Hepatocyte (in vitro differentiated cells): Measurements from ENCODE around the gene GGA1.

Experiments
- CTCF ChIP-seq: fragments of 200-600 bp; sonication (generic); IDR thresholded peaks from 2 replicates; pipeline ENCODE4 v1.5.1; 2016; ENCODE audit warnings: antibody characterized with exemption, mild to moderate bottlenecking; ENCODE audit not compliant: poor library complexity
- EZH2 ChIP-seq: fragments of 200-600 bp; sonication (generic); IDR thresholded peaks from 2 replicates; pipeline ENCODE4 v1.6.1; 2016; ENCODE audit warnings: antibody characterized with exemption, mild to moderate bottlenecking, borderline replicate concordance

DNA sequence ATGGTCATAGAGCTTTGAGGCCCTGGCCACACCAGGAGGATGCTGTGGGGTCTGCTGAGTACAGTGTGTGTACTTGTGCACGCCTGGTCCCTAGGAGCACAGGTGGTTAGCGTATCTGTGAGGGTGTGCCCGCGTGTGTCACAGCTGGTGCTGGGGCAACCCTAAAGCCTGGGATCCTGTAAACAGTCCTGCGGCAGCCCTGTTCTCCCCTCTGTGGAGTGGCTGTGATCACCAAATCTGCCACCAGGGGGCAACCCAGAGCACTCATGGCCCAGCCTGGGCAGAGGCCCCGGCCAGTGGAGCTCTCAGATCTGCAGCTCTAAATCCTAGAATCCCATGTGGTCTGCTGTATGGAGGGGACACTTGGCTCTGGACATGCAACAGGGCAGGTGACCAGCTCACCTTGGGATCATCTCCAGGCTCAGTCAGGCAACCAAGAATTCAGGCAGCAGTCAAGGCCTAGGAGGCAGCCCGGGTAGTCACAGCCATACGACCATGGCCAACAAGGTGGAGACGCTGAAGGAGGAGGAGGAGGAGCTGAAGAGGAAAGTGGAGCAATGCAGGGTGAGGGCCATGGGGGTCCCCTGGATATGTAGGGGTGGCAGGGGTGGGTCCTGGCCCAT lies 34.7 kb downstream of the GGA1 start:
- TF ChIP-seq CTCF, result peak; percentile 90
- TF ChIP-seq EZH2, result no peak
